Hindlimb muscle (tissue), 1 donor: ENCODE data around the gene AKNA. TPM values are rescaled to one million over a fixed set of nuclear protein-coding genes. Genes with fewer than 3 reads are reported as not detected.

Experiments used
- DNase-seq: peaks from one replicate; pipeline ENCODE4 v3.0.0-alpha.2; 2013
- polyA plus RNA-seq: library from polyadenylated mRNA; unstranded; fragments of 120-200 nt; gene quantifications from one replicate; pipeline ENCODE4 v1.2.1, GENCODE V29; 2013; ENCODE audit not compliant: insufficient read length

Gene AKNA
- polyA plus RNA-seq, 1 donor: 10.5 TPM

GRCh38 chr9:114317665-114318357 lies 70.0 kb downstream of the AKNA start:
- no peak for DNase-seq

- DNase-seq: no peak
Measured at GRCh38 chr9:114316605-114317230, 71.1 kb downstream of the AKNA start.

GRCh38 chr9:114315723-114316363 lies 71.9 kb downstream of the AKNA start:
- DNase-seq: no peak

GRCh38 chr9:114314881-114315722 lies 72.7 kb downstream of the AKNA start:
- DNase-seq: no peak

GRCh38 chr9:114314256-114314867 lies 73.4 kb downstream of the AKNA start:
- no peak for DNase-seq

GRCh38 chr9:114313186-114313585 lies 74.6 kb downstream of the AKNA start:
- no peak for DNase-seq

GRCh38 chr9:114312513-114312875 lies 75.3 kb downstream of the AKNA start:
- DNase-seq: no peak

GRCh38 chr9:114311571-114312512 lies 75.9 kb downstream of the AKNA start:
- no peak for DNase-seq

GRCh38 chr9:114310471-114311450 lies 77.0 kb downstream of the AKNA start:
- DNase-seq: no peak

- no peak for DNase-seq
Measured at GRCh38 chr9:114309096-114309495, 78.7 kb downstream of the AKNA start.

- DNase-seq: no peak
Measured at GRCh38 chr9:114308361-114308950, 79.3 kb downstream of the AKNA start.

GRCh38 chr9:114307899-114308267 lies 79.9 kb downstream of the AKNA start:
- no peak for DNase-seq

- no peak for DNase-seq
Measured at GRCh38 chr9:114304416-114305188, 83.2 kb downstream of the AKNA start.

- DNase-seq: no peak
Measured at GRCh38 chr9:114303977-114304376, 83.8 kb downstream of the AKNA start.

GRCh38 chr9:114303571-114303970 lies 84.2 kb downstream of the AKNA start:
- no peak for DNase-seq

GRCh38 chr9:114302727-114303126 lies 85.1 kb downstream of the AKNA start:
- DNase-seq: no peak

- DNase-seq: no peak
Measured at GRCh38 chr9:114301798-114302565, 85.8 kb downstream of the AKNA start.
